HG02798 (cell line): Measurements from ENCODE around the gene NUTM2F.
A peak's percentile ranks its signal among the peaks of the same experiment; 100 is the strongest.
"Not testable (repeated sequence)": the region's sequence is repeated elsewhere in the genome, so short reads cannot be mapped to it uniquely, and the experiment has no call there.

Experiments used
- ATAC-seq: cut with Tn5 transposase; IDR thresholded peaks from one replicate; pipeline ENCODE4 v1.9.1; 2021; ENCODE audit warnings: mild to moderate bottlenecking; ENCODE audit not compliant: unreplicated experiment, poor library complexity

NUTM2F gene

GRCh38 chr9:94328544-94328943, at the start of gene NUTM2F:
TSS of gene NUTM2F (minus strand) at chr9:94328644. CDS start at chr9:94328623, 21 bp downstream.
- not testable (repeated sequence) for ATAC-seq

GRCh38 chr9:94375197-94375596, 46.8 kb upstream of the NUTM2F start:
- ATAC-seq = peak; percentile 61

GRCh38 chr9:94374176-94375056, 46.0 kb upstream of the NUTM2F start:
- ATAC-seq = peak; percentile 93

- ATAC-seq = not testable (repeated sequence)
These were observed 45.3 kb upstream of the NUTM2F start for GRCh38 chr9:94373779-94374175.

GRCh38 chr9:94370266-94370665, 41.8 kb upstream of the NUTM2F start:
- not testable (repeated sequence) for ATAC-seq

- not testable (repeated sequence) for ATAC-seq
These were observed 35.7 kb upstream of the NUTM2F start for GRCh38 chr9:94364093-94364614.

- ATAC-seq = not testable (repeated sequence)
These were observed 28.7 kb upstream of the NUTM2F start for GRCh38 chr9:94357158-94357557.

GRCh38 chr9:94351901-94352723, 23.7 kb upstream of the NUTM2F start:
- not testable (repeated sequence) for ATAC-seq

- not testable (repeated sequence) for ATAC-seq
These were observed 20.3 kb upstream of the NUTM2F start for GRCh38 chr9:94348754-94349153.

- not testable (repeated sequence) for ATAC-seq
These were observed 19.0 kb upstream of the NUTM2F start for GRCh38 chr9:94347451-94347850.

GRCh38 chr9:94341703-94342102, 13.3 kb upstream of the NUTM2F start:
- not testable (repeated sequence) for ATAC-seq

- not testable (repeated sequence) for ATAC-seq
These were observed 12.3 kb upstream of the NUTM2F start for GRCh38 chr9:94340750-94341149.

- ATAC-seq = not testable (repeated sequence)
These were observed 11.2 kb upstream of the NUTM2F start for GRCh38 chr9:94339657-94340056.

GRCh38 chr9:94338723-94339122, 10.3 kb upstream of the NUTM2F start:
- ATAC-seq = not testable (repeated sequence)

- not testable (repeated sequence) for ATAC-seq
These were observed 8.0 kb upstream of the NUTM2F start for GRCh38 chr9:94336445-94336844.

- not testable (repeated sequence) for ATAC-seq
These were observed 2.9 kb downstream of the NUTM2F start for GRCh38 chr9:94325583-94325982.

- ATAC-seq = not testable (repeated sequence)
These were observed 5.2 kb downstream of the NUTM2F start for GRCh38 chr9:94323153-94323798.

GRCh38 chr9:94322342-94322940, 6.0 kb downstream of the NUTM2F start:
- ATAC-seq = not testable (repeated sequence)

GRCh38 chr9:94317949-94318657, 10.3 kb downstream of the NUTM2F start:
- not testable (repeated sequence) for ATAC-seq
